ENCODE results near the gene NUAK1.
A peak's percentile ranks its signal among the peaks of the same experiment; 100 is the strongest.

NUAK1 gene

GRCh38 chr12:106044773-106045172, 94.0 kb downstream of the NUAK1 start:
- no peak overlapping the region for H3K27ac ChIP-seq
- TF ChIP-seq ZFX (IDR thresholded peaks at IDR 0.05) (no peak), CTCF (conservative IDR thresholded peaks at IDR 0.05) (no peak)

GRCh38 chr12:106042037-106042436, 96.7 kb downstream of the NUAK1 start:
- TF ChIP-seq ZFX (IDR thresholded peaks at IDR 0.05) (no peak), CTCF (conservative IDR thresholded peaks at IDR 0.05) (no peak)
- H3K27ac ChIP-seq = no peak overlapping the region

- TF ChIP-seq ZFX (IDR thresholded peaks at IDR 0.05) (no peak), CTCF (conservative IDR thresholded peaks at IDR 0.05) (no peak)
- H3K27ac ChIP-seq = no peak overlapping the region
These were observed 98.2 kb downstream of the NUAK1 start for GRCh38 chr12:106040521-106040920.

- no peak overlapping the region for H3K27ac ChIP-seq
- no peak for TF ChIP-seq ZFX (IDR thresholded peaks at IDR 0.05)
- TF ChIP-seq CTCF (conservative IDR thresholded peaks at IDR 0.05) = no peak
These were observed 98.9 kb downstream of the NUAK1 start for GRCh38 chr12:106039646-106040404.

- H3K27ac ChIP-seq = no peak overlapping the region
- TF ChIP-seq ZFX (IDR thresholded peaks at IDR 0.05) (no peak), CTCF (conservative IDR thresholded peaks at IDR 0.05) (no peak)
These were observed 99.5 kb downstream of the NUAK1 start for GRCh38 chr12:106039242-106039641.

- H3K27ac ChIP-seq = no peak overlapping the region
- TF ChIP-seq ZFX (IDR thresholded peaks at IDR 0.05) = no peak
- TF ChIP-seq CTCF (conservative IDR thresholded peaks at IDR 0.05) = no peak
These were observed 101.0 kb downstream of the NUAK1 start for GRCh38 chr12:106037524-106038298.

- TF ChIP-seq CTCF (conservative IDR thresholded peaks at IDR 0.05) = no peak
- TF ChIP-seq ZFX (IDR thresholded peaks at IDR 0.05) = no peak
- peak overlapping the region; percentile 21 for H3K27ac ChIP-seq
These were observed 103.3 kb downstream of the NUAK1 start for GRCh38 chr12:106035421-106035820.

Measured in C4-2B (cell line).